NCI-H510A treated with DMSO at 0.1 percent for 48 hours (cell line): ENCODE measurements around the gene COL8A2.

Experiments used
- DNase-seq: peaks from one replicate; lab custom pipeline; 2025; lab: John Stamatoyannopoulos, UW

Gene COL8A2

DNA sequence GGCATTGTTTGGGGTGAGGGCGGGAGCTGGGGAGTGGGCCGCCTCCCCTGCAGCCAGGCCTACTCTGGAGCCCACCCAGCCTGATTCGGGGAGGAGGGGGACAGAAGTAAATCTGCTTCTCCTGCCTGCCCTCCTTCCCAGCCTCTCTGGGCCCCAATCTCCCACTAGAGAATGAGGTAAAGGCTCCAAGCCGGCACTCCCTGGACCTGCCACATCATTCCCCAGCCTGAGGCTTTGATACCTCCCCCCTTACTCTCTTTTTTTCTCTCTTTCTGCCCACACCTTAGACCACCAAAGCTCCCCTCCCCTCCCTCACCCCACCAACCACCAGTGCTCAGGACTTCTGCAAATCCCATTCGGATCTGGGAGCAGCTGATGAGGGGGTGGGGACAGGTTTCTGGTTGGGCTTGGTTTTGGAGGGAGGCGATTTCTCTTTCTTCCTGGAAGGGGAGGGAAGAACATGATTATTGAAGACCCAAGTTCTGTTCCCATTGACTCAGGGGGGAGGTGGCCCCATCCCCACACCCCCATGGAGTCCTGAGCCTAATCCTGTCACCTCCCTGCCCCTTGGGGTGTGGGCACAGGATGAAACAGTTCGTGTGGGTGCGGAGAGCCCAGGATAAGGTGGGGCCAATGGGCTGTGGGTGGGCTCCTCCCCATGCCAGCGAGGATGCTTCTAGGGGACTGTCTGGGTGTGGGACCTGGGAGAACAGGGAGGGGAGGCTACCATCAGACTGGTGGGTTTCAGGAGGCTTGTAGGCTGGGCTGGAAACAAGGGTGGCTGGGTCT, 32.3 kb upstream of the COL8A2 start:
- DNase-seq, result peak; percentile 66

DNA sequence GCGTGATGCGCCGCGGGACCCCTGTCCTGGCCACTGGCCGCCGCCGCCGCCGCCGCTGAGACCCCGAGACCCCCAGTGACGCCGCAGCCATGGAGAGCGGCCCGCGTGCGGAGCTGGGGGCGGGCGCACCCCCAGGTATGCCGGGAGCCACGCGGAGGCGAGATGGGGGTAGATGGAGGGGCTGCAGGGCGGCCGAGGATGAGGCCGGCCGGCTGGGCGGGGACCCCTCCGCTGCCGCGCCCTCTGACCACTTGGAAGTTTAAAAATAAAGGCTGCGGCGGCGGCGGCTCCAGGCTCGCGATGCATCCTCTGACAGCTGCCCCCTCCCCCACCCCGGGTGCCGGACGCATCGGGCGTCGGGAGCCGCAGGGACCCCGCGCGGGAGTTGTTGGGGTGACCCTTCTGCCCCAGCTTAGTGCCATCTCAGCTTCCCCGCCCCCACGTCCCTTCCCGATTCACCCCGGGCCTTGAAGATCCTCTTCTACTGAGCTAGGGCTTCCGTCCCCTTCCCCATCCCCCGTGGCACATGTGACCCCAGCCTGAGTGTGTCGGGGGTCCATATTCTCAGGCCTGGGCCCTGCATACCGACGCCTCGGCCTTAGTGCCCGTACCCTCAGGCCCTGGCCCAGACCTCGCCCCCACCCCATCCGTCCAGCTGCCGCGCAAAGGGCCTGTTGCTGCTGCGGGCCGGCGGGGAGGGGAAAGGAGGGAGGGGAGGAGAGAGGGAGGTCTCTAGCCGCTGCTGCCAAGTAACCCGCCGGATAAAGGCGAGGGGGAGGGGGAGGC, 31.5 kb upstream of the COL8A2 start:
- peak; percentile 91 for DNase-seq

DNA sequence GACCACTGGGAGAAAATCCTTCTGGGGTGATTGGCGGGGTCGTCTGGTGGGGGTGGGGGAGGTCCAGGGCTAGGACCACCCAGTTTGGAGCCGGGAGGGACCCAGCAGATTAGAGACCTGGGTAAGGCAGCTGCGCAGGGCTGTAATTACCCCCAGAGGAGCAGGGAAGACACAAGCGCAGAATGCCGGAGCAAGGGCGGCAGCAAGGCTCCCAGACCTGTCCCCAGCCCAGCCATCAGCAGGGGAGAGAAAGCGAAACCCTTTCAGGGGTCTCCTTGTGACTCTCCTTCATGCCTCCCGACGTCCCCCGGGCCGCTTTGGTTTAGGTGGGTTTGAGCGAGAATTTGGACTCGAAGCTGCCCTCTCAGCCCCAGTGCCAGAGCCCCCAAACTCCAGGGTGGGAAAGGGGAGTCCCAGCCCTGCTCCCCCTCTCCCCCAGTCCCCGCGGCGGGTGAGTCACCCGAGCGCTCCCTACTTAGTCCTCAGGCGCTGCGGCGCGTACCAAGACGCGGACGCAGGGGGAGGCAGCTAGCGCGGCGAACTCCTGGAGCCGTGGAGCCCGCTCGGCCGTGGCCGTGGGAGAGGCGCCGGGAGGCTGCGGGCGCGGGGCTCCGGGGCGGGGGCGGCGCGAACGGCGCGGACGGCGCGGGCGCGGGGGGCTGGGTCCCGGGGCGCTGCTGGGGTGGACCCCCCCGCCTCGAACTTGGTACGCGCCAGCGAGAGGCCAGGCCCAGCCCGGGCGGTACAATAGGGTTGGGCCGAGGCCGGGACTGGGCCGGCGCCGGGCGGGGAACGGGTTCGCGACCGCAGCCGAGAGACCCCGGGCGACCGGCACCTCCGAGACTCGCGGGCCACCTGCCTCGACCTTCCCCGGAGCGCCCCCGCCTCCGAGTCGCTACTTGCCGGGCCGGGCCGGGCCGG, 30.6 kb upstream of the COL8A2 start, which contains the start of gene MAP7D1:
TSS of gene MAP7D1 (plus strand) at position 753 of the 921 bp plus-strand sequence. CDS start 258 bp downstream, outside the sequence.
- DNase-seq, result peak; percentile 98

DNA sequence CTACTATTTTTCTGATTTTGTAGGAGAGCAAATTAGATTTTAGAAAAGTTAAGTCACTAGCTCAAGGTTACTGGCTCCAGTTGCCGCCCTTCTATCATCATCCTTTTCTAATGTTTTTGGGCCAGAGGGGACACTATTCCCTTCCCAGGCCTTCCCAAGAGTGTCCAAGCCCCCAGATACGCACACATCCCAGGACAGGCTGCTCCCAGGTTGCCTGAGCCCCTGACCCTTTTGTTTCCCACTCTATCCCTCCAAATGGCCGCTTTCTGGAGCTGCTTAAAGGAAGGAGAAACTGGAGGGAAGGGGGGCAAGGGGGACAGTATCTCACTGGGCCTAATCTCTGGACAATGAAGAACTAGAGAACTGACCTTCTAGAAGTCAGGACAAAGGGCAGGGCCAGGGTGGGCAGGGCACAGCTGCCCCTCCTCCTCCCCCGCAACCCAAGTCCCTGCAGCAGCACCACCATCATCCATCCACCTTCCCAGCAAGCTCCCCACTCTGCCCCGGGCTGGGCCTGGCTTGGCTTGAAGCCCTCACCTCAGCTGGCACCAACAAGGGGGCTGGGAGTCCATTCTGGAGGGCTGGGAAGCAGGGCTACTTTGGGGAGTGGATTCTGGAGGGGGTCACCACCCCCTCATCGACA, 29.9 kb upstream of the COL8A2 start:
- DNase-seq, result no peak

DNA sequence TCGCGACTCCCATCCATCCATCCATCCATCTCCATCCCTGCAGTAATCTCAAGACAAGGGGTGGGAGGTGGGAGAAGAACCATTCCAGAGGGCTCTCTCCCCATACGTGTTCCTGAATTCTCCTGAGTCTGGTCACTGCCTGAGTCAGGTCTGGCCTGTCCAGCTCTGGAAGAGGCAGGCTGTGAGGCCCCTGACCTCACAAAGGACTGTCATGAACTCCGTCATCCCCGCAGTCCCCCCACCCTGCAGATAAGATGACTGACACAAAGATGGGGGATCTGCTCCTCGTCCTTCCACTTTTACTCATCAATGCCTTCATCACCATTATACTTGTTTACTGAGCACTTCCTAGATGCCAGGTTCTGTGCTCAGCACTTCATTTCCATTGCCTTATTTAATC, 29.3 kb upstream of the COL8A2 start:
- DNase-seq, result no peak

DNA sequence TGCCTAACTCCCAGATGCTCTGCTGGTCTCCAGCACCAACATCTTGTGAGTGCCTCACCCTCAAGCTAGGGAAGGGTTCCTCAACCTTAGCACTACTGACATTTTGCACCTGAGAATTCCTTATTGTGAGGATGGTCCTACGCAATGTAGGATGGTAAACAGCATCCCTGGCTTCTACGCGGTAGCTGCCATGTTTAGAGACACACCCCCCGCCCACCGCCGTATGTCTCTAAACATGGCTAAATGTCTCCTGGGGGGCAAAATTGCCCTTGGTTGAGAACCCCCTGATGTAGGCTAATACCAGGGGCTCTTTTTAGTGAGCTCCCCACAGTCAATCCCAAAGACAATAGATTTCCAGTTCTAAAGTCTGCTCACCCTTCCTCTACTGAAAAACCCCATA, 28.5 kb upstream of the COL8A2 start:
- no peak for DNase-seq

DNA sequence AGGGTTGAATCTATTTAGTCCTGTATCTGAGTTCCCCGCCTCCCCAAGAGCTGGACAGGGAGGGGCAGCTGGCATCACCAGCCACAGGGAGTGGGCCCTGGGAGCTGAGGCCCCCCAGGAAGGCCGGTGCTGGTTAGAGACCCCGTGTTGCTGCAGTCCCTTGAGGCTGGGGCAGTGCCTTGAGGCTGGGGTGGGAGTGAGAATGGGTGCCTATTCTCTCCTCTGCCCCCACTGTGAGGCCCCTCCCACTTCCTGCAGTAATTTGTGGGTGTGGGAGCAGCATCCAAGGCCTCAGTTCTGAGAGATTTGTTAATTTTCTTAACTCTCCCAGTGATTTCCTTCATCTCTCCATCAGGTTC, 26.8 kb upstream of the COL8A2 start:
- no peak for DNase-seq

DNA sequence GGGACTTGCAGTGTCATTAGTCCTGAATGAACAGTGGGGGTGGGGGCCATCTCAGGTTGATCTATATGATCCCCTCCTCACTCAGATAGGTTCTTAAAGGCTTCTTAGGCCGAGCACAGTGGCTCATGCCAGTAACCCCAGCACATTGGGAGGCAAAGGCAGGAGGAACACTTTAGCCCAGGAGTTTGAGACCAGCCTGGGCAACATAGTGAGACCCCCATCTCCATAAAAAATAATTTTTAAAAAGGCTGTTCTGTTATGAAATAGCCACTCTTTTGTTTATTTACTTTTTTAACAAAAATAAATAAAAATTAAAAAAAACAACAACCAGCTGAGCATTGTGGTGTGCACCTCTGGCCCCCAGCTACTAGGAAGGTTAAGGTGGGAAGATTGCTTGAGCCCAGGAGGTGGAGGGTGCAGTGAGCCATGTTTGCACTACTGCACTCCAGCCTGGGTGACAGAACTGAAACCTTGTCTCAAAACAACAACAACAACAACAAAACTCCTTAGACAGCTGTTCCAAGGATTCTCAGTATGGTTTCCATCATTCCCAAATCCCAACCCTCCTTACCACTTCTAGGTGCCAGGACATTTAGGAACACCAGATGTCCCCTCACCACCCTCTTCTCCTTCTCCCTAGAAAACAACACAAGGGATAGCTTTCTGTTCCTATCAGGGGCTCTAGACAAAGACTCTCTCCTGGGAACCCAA, 26.3 kb upstream of the COL8A2 start:
- no peak for DNase-seq

DNA sequence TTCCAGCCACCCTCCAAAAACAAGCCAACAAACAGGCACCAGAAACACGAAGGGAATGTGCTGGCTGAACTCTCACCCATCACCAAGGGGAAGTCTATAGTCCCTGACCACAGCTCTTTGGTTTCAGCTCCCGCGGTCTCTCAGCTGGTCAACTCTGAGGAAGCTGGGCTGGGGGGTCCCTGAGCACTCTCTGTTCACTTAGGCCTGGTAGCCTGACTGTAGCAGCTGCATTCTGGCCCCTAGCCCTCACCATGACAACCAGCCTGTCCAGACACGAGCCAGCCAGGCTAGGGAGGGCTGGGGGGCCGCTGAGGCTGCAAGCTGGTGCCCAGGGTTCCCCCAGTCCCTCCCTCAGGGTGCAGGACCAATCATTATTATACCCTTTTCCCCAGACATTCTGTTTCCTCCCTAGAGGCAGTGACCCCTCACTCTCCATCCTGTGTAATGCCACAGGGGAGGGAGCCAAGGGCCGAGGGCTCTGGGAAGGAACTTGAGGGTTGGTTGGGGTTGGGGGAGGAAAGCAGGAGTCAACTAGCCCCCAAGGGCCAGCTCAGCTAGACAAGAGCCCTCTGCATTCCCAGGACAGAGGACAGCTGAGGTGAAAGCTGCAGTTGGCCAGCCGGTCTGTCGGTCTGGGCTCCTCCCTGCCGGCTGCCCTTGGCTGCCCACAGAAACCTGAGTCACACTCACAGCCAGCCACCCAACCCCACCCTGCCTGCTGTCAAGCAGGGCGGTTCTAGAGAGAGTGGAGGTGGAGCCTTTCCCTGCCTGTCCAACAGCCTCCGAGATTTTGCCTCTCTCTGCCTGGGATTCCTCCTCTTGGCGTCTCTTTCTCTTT, 25.5 kb upstream of the COL8A2 start:
- peak; percentile 99 for DNase-seq

DNA sequence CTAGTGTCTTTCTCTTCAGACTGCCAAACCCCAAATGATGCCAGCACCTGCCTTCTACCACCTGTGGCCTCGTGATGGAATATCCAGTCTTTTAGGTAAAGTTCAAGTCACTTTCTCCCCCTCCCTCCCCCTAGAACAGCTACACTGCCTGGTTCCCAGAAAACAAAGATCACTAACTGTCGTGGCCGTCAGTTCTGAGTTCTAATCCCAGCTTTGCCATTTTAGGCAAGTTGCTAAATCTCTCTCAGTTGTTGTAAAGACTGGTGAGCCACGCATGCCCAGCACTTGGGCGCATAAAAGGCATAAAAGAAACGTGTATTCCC, 24.9 kb upstream of the COL8A2 start:
- DNase-seq, result no peak

DNA sequence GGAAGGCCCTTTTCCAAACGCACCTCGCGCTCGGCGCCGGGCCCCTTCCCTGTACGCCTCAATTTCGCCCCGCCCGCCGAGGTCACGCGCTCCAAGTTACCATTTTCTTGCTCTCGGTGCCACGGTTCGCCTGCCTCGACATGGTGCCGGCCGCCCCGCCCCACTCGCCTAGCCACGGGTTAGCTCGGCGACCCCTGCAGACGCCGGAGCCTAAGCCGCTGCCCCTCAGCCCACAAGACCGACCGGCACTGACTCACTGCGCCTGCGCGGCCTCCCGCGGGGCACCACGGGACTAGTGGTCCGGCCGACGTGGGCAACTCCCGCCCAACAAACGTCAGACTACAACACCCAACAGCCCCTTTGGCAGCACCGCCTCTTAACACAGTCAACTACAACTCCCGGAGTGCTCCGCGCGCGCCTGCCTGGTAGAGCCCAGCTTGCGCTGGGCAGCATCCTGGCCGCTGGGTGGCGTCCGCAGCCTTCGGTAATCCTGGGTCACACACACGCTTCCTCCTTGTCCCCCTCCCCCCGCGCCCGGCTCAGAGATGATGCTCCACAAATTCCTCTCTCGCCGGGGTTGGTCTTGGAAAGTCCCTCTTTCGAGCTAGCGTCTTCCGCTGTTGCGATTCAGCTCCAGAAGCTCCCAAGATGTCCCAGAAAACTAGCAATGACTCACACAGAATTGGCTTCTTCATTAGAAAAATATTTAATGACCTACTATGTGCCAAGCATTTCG, 24.4 kb upstream of the COL8A2 start, which contains the start of gene TRAPPC3:
TSS of gene TRAPPC3 (minus strand) at position 250 of the 736 bp plus-strand sequence. CDS start at position 142, 108 bp downstream.
- peak; percentile 100 for DNase-seq

DNA sequence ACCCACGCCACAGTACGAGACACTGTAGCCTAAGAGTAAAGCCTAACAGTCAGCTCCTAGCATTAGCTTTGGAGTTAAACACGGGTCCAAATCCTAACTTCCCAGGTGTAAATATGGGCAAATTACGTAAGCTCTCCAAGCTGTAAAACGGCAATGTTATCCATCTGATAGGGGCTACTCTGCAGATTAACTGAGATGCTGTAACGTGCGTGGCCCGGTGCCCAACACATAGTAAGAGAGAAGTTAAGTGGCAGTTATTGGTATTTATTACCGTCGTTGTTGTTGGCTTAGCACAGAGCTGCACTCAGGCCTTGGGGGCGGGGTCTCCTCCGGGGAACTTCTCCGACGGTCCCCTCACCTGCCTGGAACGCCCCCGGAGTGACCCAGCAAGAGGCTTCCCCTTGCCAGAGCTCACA, 23.8 kb upstream of the COL8A2 start:
- no peak for DNase-seq

DNA sequence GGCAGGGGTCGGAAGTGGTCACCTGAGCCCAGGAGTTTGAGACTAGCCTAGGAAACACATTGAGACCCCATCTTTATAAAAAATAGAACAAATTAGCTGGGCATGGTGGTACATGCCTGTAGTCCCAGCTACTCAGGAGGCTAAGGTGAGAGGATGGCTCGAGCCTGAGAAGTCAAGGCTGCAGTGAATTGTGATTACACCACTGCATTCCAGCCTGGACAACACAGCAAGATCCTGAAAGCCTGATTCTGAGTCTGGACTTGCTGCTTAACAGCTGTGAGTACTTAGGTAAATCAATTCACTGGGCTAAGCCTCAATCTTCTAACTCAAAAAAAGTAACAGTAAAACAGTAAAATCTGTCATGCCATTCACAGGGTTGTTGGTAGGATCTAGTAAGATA, 19.4 kb upstream of the COL8A2 start:
- DNase-seq, result no peak

DNA sequence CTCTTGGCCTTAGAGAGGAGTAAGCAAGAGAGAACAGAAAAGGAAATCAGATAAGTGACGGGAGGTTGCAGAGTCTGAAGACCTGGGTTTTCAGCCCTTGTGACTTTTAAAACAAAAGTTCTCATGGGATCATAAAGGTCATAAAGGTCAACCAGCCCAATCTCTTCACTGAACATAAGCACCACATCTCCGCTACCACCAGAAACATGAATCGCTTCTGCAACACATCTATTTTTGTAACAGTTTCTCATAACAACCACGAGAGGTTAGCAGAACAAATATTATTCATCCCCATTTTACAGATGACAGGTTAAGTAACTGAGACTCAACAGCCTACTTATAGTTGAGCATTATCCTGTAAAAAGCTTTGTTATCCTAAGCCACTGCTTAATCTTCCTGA, 18.4 kb upstream of the COL8A2 start:
- DNase-seq, result no peak

DNA sequence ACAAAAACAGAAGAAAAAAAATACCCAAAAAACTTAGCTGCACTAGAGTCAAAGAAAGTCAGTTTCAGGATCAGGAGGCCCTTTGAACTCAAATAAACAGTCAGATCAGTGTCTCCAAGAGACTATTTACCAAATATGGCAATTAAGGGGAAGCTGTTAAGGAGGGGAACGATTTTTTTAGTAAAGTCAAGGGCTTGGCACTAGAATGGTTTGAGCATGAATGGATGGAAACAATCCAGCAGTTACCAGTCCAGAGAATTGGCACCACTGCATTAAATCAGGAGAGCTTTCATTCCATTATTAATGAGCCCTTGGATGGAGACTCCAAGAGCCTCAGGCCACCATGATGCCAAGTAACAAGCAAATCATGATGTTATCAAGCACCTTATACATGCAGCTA, 17.1 kb upstream of the COL8A2 start:
- no peak for DNase-seq

DNA sequence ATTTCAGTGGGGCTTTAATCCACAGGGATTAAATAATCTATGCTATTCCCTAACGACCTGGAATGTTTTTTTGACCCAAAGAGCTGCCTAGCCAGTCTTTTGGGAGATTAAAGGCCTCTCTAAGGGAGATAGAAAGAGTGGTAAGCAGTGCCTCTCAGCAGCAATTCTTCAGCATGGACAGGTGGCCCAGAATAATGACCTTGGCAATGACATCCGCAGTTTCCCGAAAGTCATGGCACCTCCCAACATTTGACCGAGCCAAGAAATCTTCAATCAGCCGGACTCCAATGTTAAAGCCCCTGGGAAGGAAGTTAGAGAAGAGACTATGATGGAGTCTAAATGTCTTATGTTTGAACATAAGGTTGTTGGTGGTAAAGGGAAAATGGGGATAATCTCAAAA, 14.5 kb upstream of the COL8A2 start:
- DNase-seq, result no peak

DNA sequence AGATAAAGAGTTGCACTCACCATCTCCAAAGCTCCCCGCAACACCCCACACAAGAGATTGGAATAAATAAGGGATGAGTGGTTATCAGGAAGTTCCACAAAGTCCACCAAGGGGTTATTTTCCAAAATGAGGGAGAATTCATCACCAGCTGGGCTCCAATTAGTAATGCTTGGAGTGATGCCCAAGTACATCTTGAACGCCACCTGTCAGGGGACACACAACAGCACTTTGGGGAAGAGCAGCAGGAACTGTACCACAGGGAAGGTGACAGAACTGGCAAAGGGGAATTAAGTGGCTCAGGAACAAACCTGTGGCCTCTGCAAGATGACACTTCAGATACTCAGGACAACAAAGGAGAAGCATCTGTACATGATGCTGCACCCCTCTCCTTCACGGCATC, 12.8 kb upstream of the COL8A2 start:
- peak; percentile 82 for DNase-seq

DNA sequence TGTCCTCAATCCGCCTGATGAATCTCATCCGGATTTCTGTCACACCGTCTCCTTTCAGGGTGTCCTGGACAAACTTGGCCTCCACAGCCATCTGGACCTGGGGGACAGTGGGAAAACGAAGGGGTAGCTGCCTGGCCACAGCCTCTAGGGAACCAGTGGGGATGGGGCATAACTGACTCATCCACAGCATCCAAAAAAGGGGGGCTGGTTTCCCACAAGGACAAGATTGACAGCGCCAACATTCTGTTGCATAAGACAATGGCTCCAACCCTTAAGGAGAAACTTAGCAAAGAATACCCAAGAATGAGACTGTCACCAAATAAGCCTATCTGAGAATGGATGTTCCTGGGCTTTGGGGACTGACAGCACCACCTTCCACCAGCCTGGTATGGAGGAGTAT, 12.2 kb upstream of the COL8A2 start:
- DNase-seq, result no peak

DNA sequence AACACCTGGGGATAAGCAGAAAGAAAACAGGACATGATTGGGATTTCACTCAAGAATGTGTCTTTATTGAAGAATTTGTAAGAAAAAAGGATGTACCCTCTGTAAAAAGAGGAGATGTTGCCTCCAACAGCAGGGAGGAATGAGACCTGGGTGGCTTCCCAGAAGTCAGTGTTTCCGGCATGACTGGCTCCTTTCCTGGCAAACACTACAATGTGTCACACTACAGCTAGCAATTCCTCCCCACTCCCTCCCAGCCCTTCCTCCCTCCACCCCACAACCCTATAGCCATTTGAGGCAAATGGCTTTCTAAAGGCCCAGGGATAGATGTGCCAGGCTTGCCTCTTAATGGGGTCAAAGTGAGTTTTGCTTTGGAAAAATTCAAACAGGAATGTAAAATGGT, 11.5 kb upstream of the COL8A2 start:
- no peak for DNase-seq

DNA sequence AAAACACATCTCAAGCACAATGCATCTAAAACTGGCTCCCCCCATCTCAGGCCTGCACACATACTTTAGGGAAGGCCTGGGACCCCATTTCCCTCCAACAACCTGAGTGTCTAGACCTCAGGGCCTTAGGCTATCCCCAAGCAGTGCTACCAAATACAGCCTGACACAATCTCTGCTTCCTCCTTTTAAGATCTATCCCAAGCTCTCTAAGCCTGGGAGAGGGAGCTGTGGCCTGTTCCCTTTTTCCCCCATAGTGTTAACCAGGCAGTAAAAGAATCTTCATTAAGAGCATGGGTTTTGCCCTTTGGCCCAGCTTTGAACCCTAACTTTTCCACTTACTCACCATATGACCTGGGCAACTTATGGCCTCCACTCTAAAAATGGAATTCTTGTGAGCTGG, 10.8 kb upstream of the COL8A2 start:
- DNase-seq, result no peak
